ENCODE measurements around the gene ERGIC3.

DNA sequence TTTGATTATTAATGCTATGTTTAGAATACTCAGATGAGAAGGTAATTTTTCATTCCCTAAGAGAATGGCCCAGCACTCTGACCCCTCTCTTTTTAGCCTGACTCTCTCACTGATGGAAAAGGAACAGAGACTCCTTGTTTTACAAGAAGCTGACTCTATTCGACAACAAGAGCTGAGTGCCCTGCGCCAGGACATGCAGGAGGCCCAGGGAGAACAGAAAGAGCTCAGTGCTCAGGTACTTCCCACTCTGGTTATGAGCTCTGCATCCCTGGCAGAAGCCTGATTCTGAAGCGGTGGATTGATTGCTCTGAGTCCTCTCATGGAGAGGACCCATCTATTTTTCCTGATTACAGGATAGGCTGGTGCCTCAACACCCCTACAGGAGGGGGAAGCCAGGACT is 45.4 kb upstream of the ERGIC3 start:
- TF ChIP-seq NRF1 (conservative IDR thresholded peaks at IDR 0.05; ENCODE audit: low read depth, low read length), result no peak
- no peak for TF ChIP-seq SRF (IDR thresholded peaks at IDR 0.05; ENCODE audit: low read depth in 2 of 2, low read length in 2 of 2)
- TF ChIP-seq, protein P1, sequence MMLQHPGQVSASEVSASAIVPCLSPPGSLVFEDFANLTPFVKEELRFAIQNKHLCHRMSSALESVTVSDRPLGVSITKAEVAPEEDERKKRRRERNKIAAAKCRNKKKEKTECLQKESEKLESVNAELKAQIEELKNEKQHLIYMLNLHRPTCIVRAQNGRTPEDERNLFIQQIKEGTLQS (IDR thresholded peaks at IDR 0.05; ENCODE audit: borderline replicate concordance, extremely low read depth, low read depth, low read length), result no peak

Measured in GM12878 (cell line).